HG02973 (cell line): ENCODE data around the gene ELF5.

ENCODE experiments used
- ATAC-seq: cut with Tn5 transposase; IDR thresholded peaks from one replicate; pipeline ENCODE4 v1.9.1; 2021; ENCODE audit warnings: moderate library complexity; ENCODE audit not compliant: unreplicated experiment

Gene ELF5

DNA sequence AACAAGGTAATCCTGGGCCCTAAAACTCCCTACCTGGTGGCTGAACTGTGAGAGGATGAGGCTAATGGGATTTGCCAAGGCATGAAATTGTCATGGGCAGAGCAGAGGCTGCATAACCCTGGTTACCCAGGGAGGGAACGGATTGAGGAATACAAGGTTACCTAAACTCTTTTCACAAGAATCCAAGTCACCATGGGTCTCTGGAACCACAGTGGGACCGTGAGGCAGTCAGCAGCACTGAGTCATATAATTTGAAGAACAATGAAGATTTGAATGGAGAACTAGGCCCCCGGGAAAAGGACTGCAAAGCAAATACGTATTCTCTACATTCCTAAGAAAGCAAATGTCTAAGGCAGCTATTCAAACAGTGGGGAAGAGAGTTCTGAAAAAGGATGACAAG, 55.1 kb downstream of the ELF5 start:
- no peak for ATAC-seq

DNA sequence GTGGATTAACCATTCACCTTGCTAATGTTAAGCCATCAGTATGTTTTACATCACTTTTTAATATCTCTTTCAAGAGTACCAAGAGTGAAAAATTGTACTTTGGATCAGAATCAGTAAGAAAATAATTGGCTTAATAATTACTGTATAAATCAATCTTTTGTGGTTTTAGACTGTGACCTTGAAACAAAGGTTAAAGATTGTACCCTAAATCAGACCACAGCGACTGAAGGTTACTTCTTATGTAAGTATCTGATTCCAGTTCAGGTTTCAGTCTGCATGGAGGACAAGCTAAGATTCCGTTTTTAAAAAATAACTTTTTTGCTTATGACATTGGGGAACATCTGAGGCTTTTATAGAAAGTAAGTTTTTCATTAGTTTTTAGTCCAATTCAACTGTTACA, 56.0 kb downstream of the ELF5 start:
- no peak for ATAC-seq

DNA sequence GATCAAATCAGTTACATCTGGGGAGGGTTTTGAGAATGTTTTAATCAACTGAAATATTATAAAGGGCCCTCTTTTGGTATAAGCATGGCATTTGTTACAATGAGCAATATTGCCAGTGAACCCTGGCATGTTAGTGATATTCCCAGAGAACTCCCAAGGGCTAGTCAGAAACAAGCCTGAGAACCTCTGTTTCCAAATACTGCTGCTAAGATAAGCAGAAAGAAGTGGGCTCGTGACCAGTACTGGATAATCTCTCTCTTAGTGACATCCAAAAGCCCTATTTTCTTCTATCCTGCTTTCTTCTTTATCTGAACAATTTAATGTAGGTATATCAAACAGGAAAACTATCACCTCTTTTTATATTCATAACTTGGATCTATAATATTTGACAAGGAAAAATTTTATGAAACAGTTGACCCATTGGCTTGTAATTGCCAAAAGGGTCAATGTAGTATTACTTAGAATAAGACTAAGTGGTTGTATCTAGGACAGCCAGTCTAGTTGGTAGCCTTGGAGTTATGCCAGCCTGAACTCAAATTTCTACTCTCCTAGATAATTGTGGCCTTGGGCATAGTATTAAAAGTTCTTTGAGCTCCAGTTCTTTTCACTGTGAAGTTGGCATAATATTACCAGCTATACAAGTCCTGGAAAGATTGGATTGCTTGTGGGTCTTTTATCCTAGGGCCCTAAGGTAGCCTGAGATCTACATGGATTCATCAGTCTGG, 59.1 kb downstream of the ELF5 start:
- no peak for ATAC-seq

DNA sequence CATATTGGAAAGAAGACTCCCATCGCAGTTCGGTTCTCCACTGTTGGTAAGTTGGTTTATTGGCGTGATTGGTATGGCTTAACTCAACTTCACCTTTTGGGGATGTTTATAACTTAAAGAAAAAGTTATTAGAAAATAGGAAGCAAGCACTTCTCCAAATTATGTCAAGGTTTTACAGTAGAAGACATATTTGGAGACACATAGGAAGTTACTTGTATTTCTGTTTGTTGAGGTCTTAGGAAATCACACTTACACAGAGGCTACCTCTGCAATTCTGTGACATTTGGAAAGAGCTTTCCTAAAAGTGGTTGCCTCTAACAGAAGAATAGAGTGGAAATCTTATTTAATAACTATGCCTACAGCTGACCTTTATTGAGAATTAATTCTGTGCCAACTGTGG, 62.5 kb downstream of the ELF5 start:
- ATAC-seq: no peak

DNA sequence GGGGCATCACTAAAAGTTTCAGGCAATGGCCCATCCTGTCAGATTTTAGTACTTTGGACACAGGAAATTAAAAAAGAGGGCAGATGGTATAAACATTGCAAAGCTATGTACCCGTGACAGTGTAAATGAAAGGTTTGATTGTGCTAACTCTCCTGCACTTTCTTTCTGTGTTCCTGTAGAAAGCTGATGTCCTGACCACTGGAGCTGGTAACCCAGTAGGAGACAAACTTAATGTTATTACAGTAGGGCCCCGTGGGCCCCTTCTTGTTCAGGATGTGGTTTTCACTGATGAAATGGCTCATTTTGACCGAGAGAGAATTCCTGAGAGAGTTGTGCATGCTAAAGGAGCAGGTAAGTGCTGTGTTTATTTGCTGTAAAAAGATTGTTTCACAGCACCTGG, 64.6 kb downstream of the ELF5 start:
- ATAC-seq: no peak

DNA sequence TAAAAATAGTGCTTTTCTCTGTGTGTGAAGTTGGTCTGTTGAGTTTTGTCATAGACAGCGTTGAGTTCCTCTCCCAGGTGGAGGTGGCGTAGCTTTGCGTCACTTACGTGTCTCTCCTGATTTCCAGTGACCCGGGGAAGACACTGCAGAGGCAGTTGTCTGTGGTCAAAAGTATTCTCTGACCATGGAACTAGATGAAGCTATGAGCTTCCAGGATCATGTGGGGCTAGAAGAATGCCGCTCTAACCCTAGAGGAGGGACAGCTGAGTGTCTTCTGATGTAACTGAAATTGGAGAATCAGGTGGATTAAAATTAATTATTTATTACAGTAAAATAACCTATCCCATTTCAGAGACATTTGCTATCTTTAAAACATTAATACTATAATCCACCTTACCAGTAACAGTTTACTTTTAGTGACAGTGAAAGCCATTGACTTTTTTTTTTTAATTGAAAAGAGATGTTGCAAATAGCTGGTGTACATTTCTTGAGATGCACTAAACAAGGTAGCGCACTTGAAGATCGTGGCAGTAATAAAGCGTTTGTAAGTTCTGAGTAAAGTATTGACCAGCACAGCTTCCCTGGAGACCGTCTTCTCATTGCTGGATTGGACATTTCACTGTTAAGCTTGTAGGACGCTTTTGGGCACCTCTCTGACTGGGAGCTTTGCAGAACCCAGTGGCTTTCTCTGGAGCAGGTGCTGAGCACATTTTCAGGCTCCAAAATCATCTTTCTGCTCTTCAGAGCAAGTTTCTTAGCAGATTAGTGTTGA, 65.2 kb downstream of the ELF5 start:
- ATAC-seq: no peak

DNA sequence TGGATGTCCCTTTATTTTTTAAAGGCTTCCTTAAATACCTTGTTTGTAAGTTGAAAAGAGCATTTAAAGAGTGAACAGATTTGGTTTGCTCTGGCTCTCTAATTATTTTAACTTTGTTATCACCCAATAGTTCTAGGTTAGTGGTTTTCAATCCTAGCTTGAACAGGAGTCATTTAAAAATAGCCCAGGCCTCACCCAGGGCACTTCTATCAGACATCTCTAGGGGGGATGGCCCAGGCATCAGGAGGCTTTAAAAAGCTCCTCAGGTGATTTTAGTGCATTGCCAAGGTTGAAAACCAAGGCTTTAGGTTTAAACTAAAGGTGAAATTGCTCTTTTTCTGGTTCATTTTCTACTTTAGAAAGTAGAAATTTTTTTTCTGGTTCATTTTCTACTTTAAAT, 66.5 kb downstream of the ELF5 start:
- no peak for ATAC-seq

DNA sequence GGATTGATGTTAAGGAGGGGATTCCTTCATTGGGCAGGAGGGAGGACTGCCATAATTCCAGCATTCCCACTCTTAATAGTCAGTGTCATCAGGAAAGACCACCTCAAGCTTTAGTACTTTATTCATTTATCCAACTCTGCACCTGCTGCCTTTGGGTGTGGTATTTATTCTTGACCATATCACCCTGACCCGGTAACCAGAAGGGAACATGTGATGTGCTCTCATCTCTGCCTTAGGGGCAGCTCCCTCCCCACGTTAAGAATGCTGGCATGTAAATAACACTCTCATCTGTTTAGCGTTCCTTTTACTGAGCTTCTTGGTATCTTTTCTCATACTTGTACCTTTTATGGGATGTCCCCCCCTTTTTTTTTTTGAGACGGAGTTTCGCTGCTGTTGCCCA, 67.2 kb downstream of the ELF5 start:
- no peak for ATAC-seq

DNA sequence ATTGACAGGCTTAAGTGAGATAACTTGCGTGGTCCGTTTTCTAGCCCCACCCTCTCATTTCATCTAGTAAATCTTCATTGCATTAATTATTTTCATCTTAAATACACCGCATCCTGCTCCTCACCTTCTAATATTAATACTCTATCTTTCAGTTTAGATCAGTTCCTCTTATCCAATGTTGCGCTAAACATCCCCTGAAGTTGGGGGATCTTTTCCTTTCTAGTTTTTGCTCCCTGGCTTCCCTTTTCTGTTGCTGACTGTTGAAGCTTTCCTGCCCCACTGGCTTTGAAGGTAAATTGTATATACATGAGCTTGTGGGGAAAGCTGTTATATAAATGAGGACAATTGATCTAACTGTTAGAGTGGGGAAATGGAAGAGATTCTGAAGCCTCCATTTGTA, 67.6 kb downstream of the ELF5 start:
- no peak for ATAC-seq

DNA sequence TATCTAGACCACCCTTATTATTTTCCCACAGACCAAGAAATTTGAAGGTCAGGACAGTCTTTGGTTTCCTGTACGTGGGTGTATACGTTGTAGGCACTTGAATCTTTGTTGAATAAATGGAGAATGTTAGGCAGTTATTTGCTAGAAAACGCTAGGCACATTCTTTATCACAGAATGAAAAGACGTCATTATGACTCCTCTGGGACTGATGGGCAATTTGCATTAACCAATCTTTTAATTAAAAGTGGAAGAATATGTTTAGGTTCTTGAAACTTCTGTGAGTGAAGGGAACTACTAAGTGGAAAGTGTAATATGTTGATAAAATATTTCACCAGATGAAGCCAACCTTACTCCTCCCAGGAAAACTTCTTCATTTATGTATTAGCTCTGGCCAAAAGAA, 69.2 kb downstream of the ELF5 start:
- no peak for ATAC-seq

DNA sequence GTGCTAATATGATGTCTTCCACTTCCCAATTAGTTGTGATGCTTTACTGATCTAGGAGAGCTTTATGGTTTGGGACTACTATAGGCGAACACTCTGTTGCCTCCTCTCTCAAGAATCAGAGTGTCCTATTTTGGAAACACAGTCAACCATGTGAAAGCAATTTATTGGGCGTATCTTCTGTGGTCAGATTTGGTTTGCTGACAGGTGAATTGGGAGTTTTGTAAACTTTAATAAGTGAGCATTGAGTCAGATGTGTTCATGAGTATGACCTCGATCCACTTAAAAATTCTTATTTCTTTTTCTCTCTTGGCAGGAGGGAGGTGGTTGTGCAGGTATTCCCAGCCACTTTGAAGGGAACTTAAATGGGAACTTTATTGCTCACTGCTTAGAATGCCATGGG, 70.5 kb downstream of the ELF5 start:
- ATAC-seq: no peak

DNA sequence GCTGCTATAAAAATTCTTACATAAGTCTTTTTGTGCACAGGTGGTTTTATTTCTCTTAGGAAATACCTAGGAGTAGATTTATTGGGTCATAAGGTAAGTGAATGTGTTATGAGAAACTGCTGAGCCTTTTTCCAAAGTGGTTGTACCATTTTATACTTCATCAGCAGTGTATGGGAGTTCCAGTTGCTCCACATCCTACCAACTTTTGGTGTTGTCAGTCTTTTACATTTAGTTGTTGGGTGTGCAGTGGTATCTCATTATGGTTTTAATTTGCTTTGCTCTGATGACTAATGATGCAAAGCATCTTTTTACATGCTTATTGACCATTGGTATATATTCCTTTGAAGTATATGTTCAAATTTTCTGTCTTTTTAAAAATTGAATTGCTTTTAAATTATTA, 71.8 kb downstream of the ELF5 start:
- no peak for ATAC-seq

DNA sequence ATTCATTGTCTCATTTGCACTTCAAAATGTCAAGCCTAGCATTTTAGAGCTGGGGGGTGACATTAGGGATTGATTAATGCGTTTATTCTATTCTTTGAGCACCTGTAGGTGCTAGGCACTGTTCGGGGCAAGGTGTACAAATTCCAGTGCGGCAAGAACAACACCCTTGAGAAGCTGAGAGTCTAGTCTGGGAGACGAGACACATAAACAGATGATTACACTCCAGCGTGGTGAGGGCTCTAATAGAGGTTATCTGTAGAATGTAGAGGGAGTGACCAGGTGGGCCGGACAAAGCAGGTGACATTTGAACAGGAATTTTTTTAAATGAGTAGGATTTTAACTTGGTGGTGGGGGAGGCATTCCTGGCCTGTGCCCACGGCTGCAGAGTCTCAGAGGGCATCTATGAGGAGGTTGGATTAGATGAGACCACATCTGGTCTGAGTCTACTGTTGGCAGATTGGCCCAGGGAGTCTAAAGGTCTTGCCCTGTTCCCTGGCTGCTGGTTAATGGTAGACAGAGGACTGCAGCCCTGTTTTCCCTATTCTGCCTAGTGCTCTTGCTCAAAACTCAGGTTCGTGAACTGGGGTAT, 73.9 kb downstream of the ELF5 start:
- ATAC-seq: no peak

DNA sequence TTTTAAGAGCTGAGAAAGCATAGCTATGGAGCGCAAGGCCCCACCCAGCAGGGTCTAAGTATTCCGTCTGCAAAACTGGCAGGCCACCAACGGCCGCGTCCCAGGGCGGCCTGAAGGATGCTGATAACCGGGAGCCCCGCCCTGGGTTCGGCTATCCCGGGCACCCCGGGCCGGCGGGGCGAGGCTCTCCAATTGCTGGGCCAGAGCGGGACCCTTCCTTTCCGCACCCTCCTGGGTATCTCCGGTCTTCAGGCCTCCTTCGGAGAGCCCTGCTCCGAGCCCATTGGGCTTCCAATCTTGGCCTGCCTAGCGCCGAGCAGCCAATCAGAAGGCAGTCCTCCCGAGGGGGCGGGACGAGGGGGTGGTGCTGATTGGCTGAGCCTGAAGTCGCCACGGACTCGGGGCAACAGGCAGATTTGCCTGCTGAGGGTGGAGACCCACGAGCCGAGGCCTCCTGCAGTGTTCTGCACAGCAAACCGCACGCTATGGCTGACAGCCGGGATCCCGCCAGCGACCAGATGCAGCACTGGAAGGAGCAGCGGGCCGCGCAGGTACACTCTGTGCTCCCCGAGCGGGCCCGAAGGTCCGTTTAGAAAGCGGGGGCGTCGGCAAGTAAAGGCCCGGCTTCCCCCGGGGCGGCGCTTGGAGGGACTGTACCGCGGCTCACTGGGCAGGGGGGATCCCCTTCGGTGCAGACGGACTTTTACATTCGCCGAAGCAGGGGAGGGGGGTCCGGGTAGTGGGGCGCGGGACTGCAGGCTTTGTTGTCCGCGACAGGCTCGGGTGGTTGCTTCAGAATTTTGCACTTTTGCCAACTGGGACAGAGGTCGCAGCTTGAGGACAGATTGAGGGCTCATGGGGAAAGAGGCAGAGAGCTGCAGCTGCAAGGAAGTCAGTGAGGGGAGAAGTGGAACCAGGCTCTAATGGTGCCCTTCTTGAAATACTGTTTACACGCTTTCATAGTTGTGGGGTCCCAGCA, 74.8 kb downstream of the ELF5 start, which contains the start of gene CAT:
Gene CAT, plus strand, starts transcription at position 406 of the 979 bp plus-strand sequence. Its CDS starts 80 bp downstream, at position 486.
- peak; percentile 96 for ATAC-seq

DNA sequence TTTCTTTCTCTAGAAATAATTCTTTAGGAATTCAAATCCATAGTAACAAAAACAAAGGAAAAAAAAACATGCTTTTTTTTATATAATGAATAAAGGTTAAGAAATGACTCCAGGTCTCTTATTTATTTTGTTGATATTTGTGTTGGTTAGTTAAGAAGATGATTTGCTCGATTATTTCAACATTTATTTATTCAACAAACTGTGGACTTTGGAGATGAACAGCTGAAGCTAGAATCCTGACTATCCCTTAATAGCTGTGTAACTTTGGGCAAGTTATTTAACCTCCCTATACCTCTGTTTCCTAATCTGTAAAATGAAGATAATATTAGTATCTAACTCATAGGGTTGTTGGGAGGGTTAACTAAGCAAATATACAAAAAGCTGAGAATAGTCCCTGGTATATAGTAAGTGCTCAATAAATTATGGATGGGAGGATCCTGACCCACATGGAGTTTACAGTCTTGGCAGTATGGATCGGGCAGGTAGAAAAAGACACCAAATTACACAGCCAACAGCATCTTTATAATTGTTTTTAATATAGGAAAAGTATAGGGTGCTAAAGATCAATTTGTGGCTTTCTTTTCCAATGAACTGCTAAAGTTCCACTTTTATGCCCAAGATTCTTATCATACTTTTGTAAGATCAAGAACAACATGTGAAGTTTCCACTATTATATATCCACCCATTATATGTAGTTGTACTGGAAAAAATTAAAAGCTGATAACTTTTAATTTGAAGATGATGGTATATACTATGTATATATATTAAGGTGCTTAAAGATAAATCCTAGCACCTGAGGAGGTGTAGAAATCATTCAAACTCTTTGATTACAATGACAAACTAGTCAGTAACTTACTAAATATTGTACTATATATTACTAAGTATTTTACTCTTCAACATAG, 76.1 kb downstream of the ELF5 start:
- no peak for ATAC-seq

DNA sequence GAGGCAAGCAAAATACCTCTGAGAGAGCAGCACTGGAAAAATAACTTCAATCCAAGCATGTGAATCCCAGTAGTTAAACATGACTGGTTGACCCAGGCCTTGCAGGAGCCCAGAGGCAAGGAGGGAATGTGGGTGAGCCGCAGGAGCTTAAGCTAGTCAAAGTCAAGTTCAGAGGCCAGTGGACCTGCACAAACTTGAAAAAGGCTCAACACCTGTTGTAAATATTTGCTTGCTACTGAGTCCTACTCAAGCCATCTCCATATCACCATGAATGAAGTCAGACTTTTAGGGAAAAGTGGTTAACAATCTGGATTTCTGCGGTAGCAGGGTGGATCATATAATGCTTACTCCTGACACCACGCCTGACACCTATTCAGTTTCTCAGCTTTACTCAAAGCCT, 79.7 kb downstream of the ELF5 start:
- no peak for ATAC-seq

DNA sequence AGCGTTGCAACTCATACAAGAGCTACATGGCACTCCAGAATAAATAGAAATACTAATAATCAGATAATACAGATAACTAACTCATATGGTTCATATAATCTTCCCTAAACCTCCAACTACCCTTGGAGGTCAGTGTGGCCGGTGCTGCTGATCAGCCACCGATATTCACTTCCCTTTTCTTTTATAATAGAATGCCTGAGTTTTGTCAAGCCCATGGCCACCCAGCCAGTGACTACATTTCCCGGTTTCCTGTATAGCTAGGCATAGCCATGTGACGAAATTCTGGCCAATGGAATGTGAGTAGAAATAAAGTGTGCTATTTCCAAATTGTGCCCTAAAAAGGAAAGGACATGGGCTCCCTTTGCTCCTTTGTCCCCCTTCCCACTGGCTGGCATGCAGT, 80.8 kb downstream of the ELF5 start:
- ATAC-seq: no peak

DNA sequence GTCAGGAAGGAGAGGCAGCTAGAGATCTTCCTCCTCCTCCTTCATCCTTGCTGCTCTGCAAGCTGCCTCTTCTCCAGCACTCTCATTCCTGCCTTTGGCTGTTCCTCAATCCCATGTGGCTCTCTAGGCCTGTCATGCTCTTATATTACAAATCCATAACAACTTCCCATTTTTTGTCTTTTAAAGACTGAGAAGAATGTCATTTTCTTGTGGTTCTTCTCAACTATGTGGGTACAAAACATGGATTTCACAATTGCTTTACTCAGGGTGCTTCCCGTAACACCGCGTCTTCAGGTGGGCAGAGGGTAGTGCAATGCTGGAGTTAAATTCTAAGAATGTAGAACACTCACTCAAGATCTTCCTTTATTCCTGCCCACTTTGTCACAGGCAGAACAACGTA, 81.6 kb downstream of the ELF5 start:
- ATAC-seq: no peak
